HL-60 (cell line): Measurements from ENCODE around the gene BCAS3.

ENCODE experiments used
- DNase-seq, 2 experiments: peaks; one replicate each; pipeline ENCODE4 v3.0.0-alpha.2; 2010 to 2020; ENCODE audit warnings: low read depth in 1 of 2, low spot score in 1 of 2
- H3K27ac ChIP-seq: fragments of 250-450 bp; sonication (Bioruptor Pico); replicated peaks from 2 replicates; pipeline ENCODE4 v1.5.1; 2020; ENCODE audit warnings: mild to moderate bottlenecking, moderate library complexity
- H3K27me3 ChIP-seq: fragments of 250-450 bp; sonication (Bioruptor Pico); 2 replicates; pipeline ENCODE4 v1.5.1; 2021; ENCODE audit warnings: mild to moderate bottlenecking, moderate library complexity; ENCODE audit not compliant: insufficient read depth, poor library complexity, severe bottlenecking
- H3K4me3 ChIP-seq: replicated peaks from 2 replicates; pipeline ENCODE4 v1.5.1; 2011; ENCODE audit warnings: mild to moderate bottlenecking, control low read depth, low read length; ENCODE audit not compliant: insufficient read depth
- CTCF ChIP-seq: IDR thresholded peaks from one replicate; pipeline ENCODE4 v1.5.1; 2011; ENCODE audit warnings: low read length, control low read depth, inconsistent platforms; ENCODE audit not compliant: insufficient read depth
- GABPA ChIP-seq: IDR thresholded peaks from 2 replicates; pipeline ENCODE4 v1.6.1; 2012; ENCODE audit warnings: low read depth
- POLR2AphosphoS5 ChIP-seq: IDR thresholded peaks from 2 replicates; pipeline ENCODE4 v1.6.1; 2012; ENCODE audit warnings: low read depth
- REST ChIP-seq: IDR thresholded peaks from 2 replicates; pipeline ENCODE4 v1.6.1; 2012; ENCODE audit warnings: low read depth; ENCODE audit not compliant: insufficient replicate concordance
- SPI1 ChIP-seq: IDR thresholded peaks from 2 replicates; pipeline ENCODE4 v1.6.1; 2012; ENCODE audit warnings: low read depth, mild to moderate bottlenecking, borderline replicate concordance

The BCAS3 gene

DNA sequence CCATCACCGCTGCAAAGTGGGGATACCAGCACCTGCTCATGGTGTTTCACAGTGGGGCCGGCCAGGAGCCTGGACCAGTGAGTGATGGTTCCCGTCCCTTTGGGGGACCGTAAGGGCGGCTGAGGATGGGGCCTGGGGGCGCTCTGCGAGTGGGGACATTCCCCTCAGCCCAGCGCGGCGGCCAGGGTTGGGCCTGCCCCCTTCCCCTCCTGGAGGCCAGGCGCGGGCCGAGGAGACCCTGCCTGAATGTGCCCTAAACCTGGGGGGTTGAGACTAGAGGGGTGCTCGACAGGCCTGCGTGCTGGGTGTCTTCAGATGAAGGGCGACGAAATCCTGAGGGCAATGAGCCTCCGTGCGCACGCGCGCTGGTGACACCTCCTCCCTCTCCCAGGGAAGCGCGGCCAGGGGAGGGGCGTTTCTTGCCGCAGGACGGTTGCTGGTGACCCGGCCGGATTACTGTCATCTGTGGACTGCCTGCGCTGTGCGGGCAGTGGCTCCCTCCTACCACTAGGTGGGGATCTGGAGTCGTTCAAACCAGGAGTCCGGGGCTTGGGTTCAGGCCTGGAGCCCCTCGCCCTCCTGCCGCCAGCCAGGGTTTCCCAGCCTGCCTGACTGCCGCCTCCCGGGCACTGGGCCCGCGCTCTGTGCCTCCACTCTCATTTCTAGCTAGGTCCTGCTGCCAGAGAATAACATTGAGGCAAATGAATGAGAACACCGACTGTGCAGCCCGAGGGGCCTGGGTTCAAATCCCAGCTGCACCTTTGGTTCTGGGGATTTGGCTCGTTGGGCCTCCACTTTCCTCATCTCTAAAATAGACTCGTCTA lies 739.1 kb downstream of the BCAS3 start:
- peak in 1 of 2 experiments; percentile 58 for DNase-seq
- TF ChIP-seq CTCF (peak; percentile 74), REST (no peak), POLR2AphosphoS5 (no peak), GABPA (no peak), SPI1 (no peak)
- no peak overlapping the region for H3K27ac ChIP-seq
- no peak overlapping the region for H3K4me3 ChIP-seq
- H3K27me3 ChIP-seq, result peaks cover 28% of the 10 kb centered on the region

- Histone ChIP-seq H3K27ac (no peak overlapping the region), H3K27me3 (peaks cover 19% of the 10 kb centered on the region), H3K4me3 (no peak overlapping the region)
- TF ChIP-seq SPI1, result no peak
- no peak for TF ChIP-seq GABPA
- TF ChIP-seq REST, result no peak
- TF ChIP-seq POLR2AphosphoS5, result no peak
- no peak for TF ChIP-seq CTCF
- no peak for DNase-seq
Measured at GRCh38 chr17:61418449-61418848, 740.8 kb downstream of the BCAS3 start.

GRCh38 chr17:61419496-61420046 lies 741.9 kb downstream of the BCAS3 start:
- Histone ChIP-seq H3K27ac (no peak overlapping the region), H3K27me3 (peaks cover 19% of the 10 kb centered on the region), H3K4me3 (no peak overlapping the region)
- TF ChIP-seq GABPA (no peak), REST (no peak), POLR2AphosphoS5 (no peak), CTCF (no peak), SPI1 (no peak)
- no peak for DNase-seq
